ENCODE data around the gene CAMK2D.

The CAMK2D gene

GRCh38 chr4:113678641-113679040, 82.9 kb downstream of the CAMK2D start:
- no peak for DNase-seq (ENCODE audit: extremely low read depth, low read depth)
- no peak overlapping the region for H3K4me3 ChIP-seq (replicated peaks; ENCODE audit: low read depth, low read length)
- no peak for TF ChIP-seq CTCF (IDR thresholded peaks at IDR 0.05; ENCODE audit: low read depth, low read length, missing control alignments)

GRCh38 chr4:113677325-113677724, 84.2 kb downstream of the CAMK2D start:
- no peak for TF ChIP-seq CTCF (IDR thresholded peaks at IDR 0.05; ENCODE audit: low read depth, low read length, missing control alignments)
- no peak overlapping the region for H3K4me3 ChIP-seq (replicated peaks; ENCODE audit: low read depth, low read length)
- DNase-seq (ENCODE audit: extremely low read depth, low read depth): no peak

- no peak for DNase-seq (ENCODE audit: extremely low read depth, low read depth)
- TF ChIP-seq CTCF (IDR thresholded peaks at IDR 0.05; ENCODE audit: low read depth, low read length, missing control alignments): no peak
- no peak overlapping the region for H3K4me3 ChIP-seq (replicated peaks; ENCODE audit: low read depth, low read length)
These were observed 85.5 kb downstream of the CAMK2D start for GRCh38 chr4:113675731-113676697.

GRCh38 chr4:113674733-113675132, 86.8 kb downstream of the CAMK2D start:
- no peak for TF ChIP-seq CTCF (IDR thresholded peaks at IDR 0.05; ENCODE audit: low read depth, low read length, missing control alignments)
- no peak overlapping the region for H3K4me3 ChIP-seq (replicated peaks; ENCODE audit: low read depth, low read length)
- no peak for DNase-seq (ENCODE audit: extremely low read depth, low read depth)

GRCh38 chr4:113674251-113674650, 87.3 kb downstream of the CAMK2D start:
- H3K4me3 ChIP-seq (replicated peaks; ENCODE audit: low read depth, low read length): no peak overlapping the region
- TF ChIP-seq CTCF (IDR thresholded peaks at IDR 0.05; ENCODE audit: low read depth, low read length, missing control alignments): no peak
- no peak for DNase-seq (ENCODE audit: extremely low read depth, low read depth)

GRCh38 chr4:113673450-113673849, 88.1 kb downstream of the CAMK2D start:
- DNase-seq (ENCODE audit: extremely low read depth, low read depth): no peak
- no peak overlapping the region for H3K4me3 ChIP-seq (replicated peaks; ENCODE audit: low read depth, low read length)
- TF ChIP-seq CTCF (IDR thresholded peaks at IDR 0.05; ENCODE audit: low read depth, low read length, missing control alignments): no peak
